ENCODE measurements around the gene ATP6V0E1.

- no peak for TF ChIP-seq CTCF (IDR thresholded peaks at IDR 0.05)
- no peak for TF ChIP-seq POLR2A (IDR thresholded peaks at IDR 0.05)
Observed at GRCh38 chr5:173003360-173003759, 19.8 kb downstream of the ATP6V0E1 start.

All from testis (tissue), 2 donors.